ENCODE measurements around the gene GPATCH2.
"Not testable (repeated sequence)": the region's sequence is repeated elsewhere in the genome, so short reads cannot be mapped to it uniquely, and the experiment has no call there.

Gene GPATCH2

GRCh38 chr1:217403026-217403720 is 227.7 kb downstream of the GPATCH2 start:
- DNase-seq (ENCODE audit: low spot score in 2 of 2) (no peak), ATAC-seq (replicated peaks; ENCODE audit: extremely low read depth, poor library complexity, severe bottlenecking) (no peak)
- Mint-ChIP-seq H3K27me3 (no peaks in the 10 kb centered on the region), H3K4me1 (no peaks in the 10 kb centered on the region), H3K27ac (ENCODE audit: low read depth) (no peak overlapping the region), H3K4me3 (no peak overlapping the region), H3K36me3 (ENCODE audit: insufficient read depth) (no peaks in the 10 kb centered on the region), H3K9me3 (no peaks in the 10 kb centered on the region)

GRCh38 chr1:217402301-217402700 is 228.6 kb downstream of the GPATCH2 start:
- DNase-seq (ENCODE audit: low spot score in 2 of 2) (no peak), ATAC-seq (replicated peaks; ENCODE audit: extremely low read depth, poor library complexity, severe bottlenecking) (no peak)
- H3K27me3 Mint-ChIP-seq: no peaks in the 10 kb centered on the region
- H3K36me3 Mint-ChIP-seq (ENCODE audit: insufficient read depth): no peaks in the 10 kb centered on the region
- H3K4me1 Mint-ChIP-seq: no peaks in the 10 kb centered on the region
- no peak overlapping the region for H3K27ac Mint-ChIP-seq (ENCODE audit: low read depth)
- no peak overlapping the region for H3K4me3 Mint-ChIP-seq
- no peaks in the 10 kb centered on the region for H3K9me3 Mint-ChIP-seq

GRCh38 chr1:217393896-217394295 is 237.0 kb downstream of the GPATCH2 start:
- Mint-ChIP-seq H3K4me1 (no peaks in the 10 kb centered on the region), H3K36me3 (ENCODE audit: insufficient read depth) (no peaks in the 10 kb centered on the region), H3K4me3 (no peak overlapping the region), H3K9me3 (no peaks in the 10 kb centered on the region), H3K27ac (ENCODE audit: low read depth) (no peak overlapping the region), H3K27me3 (no peaks in the 10 kb centered on the region)
- DNase-seq (ENCODE audit: low spot score in 2 of 2): no peak
- no peak for ATAC-seq (replicated peaks; ENCODE audit: extremely low read depth, poor library complexity, severe bottlenecking)

GRCh38 chr1:217392441-217392840 is 238.4 kb downstream of the GPATCH2 start:
- no peaks in the 10 kb centered on the region for H3K9me3 Mint-ChIP-seq
- H3K36me3 Mint-ChIP-seq (ENCODE audit: insufficient read depth): no peaks in the 10 kb centered on the region
- DNase-seq (ENCODE audit: low spot score in 2 of 2) (no peak), ATAC-seq (replicated peaks; ENCODE audit: extremely low read depth, poor library complexity, severe bottlenecking) (no peak)
- H3K27me3 Mint-ChIP-seq: no peaks in the 10 kb centered on the region
- H3K4me1 Mint-ChIP-seq: no peaks in the 10 kb centered on the region
- no peak overlapping the region for H3K27ac Mint-ChIP-seq (ENCODE audit: low read depth)
- no peak overlapping the region for H3K4me3 Mint-ChIP-seq

- Mint-ChIP-seq H3K27me3 (no peaks in the 10 kb centered on the region), H3K4me3 (no peak overlapping the region), H3K9me3 (no peaks in the 10 kb centered on the region)
These were observed 241.0 kb downstream of the GPATCH2 start for GRCh38 chr1:217389895-217390294.

GRCh38 chr1:217388522-217389065 is 242.3 kb downstream of the GPATCH2 start:
- H3K4me1 Mint-ChIP-seq: no peaks in the 10 kb centered on the region
- DNase-seq (ENCODE audit: low spot score in 2 of 2) (no peak), ATAC-seq (replicated peaks; ENCODE audit: extremely low read depth, poor library complexity, severe bottlenecking) (no peak)
- H3K36me3 Mint-ChIP-seq (ENCODE audit: insufficient read depth): no peaks in the 10 kb centered on the region
- H3K9me3 Mint-ChIP-seq: peaks cover 4% of the 10 kb centered on the region
- no peak overlapping the region for H3K27ac Mint-ChIP-seq (ENCODE audit: low read depth)
- H3K27me3 Mint-ChIP-seq: no peaks in the 10 kb centered on the region
- no peak overlapping the region for H3K4me3 Mint-ChIP-seq

More at GRCh38 chr1:217389895-217390294, 241.0 kb downstream of the GPATCH2 start:
- no peaks in the 10 kb centered on the region for H3K4me1 Mint-ChIP-seq
- no peak for DNase-seq (ENCODE audit: low spot score in 2 of 2)
- H3K36me3 Mint-ChIP-seq (ENCODE audit: insufficient read depth): no peaks in the 10 kb centered on the region
- no peak overlapping the region for H3K27ac Mint-ChIP-seq (ENCODE audit: low read depth)
- no peak for ATAC-seq (replicated peaks; ENCODE audit: extremely low read depth, poor library complexity, severe bottlenecking)

GRCh38 chr1:217381773-217382172 is 249.1 kb downstream of the GPATCH2 start:
- not testable (repeated sequence) for DNase-seq (ENCODE audit: low spot score in 2 of 2); H3K27ac Mint-ChIP-seq (ENCODE audit: low read depth); ATAC-seq (replicated peaks; ENCODE audit: extremely low read depth, poor library complexity, severe bottlenecking); H3K4me1 Mint-ChIP-seq; H3K36me3 Mint-ChIP-seq (ENCODE audit: insufficient read depth); H3K4me3 Mint-ChIP-seq
- Mint-ChIP-seq H3K27me3 (peaks cover 17% of the 10 kb centered on the region), H3K9me3 (peaks cover 17% of the 10 kb centered on the region)

GRCh38 chr1:217379804-217380203 is 251.1 kb downstream of the GPATCH2 start:
- not testable (repeated sequence) for DNase-seq (ENCODE audit: low spot score in 2 of 2); ATAC-seq (replicated peaks; ENCODE audit: extremely low read depth, poor library complexity, severe bottlenecking); H3K36me3 Mint-ChIP-seq (ENCODE audit: insufficient read depth)

GRCh38 chr1:217379336-217379735 is 251.6 kb downstream of the GPATCH2 start:
- Mint-ChIP-seq H3K4me3 (no peak overlapping the region), H3K4me1 (no peaks in the 10 kb centered on the region), H3K27ac (ENCODE audit: low read depth) (no peak overlapping the region), H3K27me3 (peaks cover 17% of the 10 kb centered on the region), H3K9me3 (peaks cover 17% of the 10 kb centered on the region), H3K36me3 (ENCODE audit: insufficient read depth) (no peaks in the 10 kb centered on the region)
- ATAC-seq (replicated peaks; ENCODE audit: extremely low read depth, poor library complexity, severe bottlenecking) (no peak), DNase-seq (ENCODE audit: low spot score in 2 of 2) (no peak)

More at GRCh38 chr1:217379804-217380203, 251.1 kb downstream of the GPATCH2 start:
- not testable (repeated sequence) for H3K4me1 Mint-ChIP-seq; H3K27ac Mint-ChIP-seq (ENCODE audit: low read depth); H3K4me3 Mint-ChIP-seq
- H3K27me3 Mint-ChIP-seq: peaks cover 17% of the 10 kb centered on the region
- H3K9me3 Mint-ChIP-seq: peaks cover 17% of the 10 kb centered on the region
